Trophoblast cell (in vitro differentiated cells and primary cell): ENCODE measurements around the gene SPTLC1.
"Not testable (repeated sequence)": the region's sequence is repeated elsewhere in the genome, so short reads cannot be mapped to it uniquely, and the experiment has no call there.

Experiments used
- DNase-seq, 2 donors: peaks; one replicate each; pipeline ENCODE4 v3.0.0-alpha.2; 2016
- H2AFZ ChIP-seq: 2 replicates; pipeline ENCODE4 v1.6.1; 2013; ENCODE audit warnings: low read length, moderate library complexity, mild to moderate bottlenecking; ENCODE audit not compliant: insufficient read depth, poor library complexity
- H2AK5ac ChIP-seq: 2 replicates; pipeline ENCODE4 v1.6.1; 2013; ENCODE audit warnings: mild to moderate bottlenecking, low read length
- H2BK120ac ChIP-seq: 2 replicates; pipeline ENCODE4 v1.6.1; 2013; ENCODE audit warnings: low read length, mild to moderate bottlenecking, moderate library complexity; ENCODE audit not compliant: insufficient read depth, poor library complexity
- H2BK12ac ChIP-seq: 2 replicates; pipeline ENCODE4 v1.6.1; 2013; ENCODE audit warnings: mild to moderate bottlenecking, low read length, moderate library complexity
- H2BK5ac ChIP-seq: 2 replicates; pipeline ENCODE4 v1.6.1; 2013; ENCODE audit warnings: low read length, low read depth, moderate library complexity, mild to moderate bottlenecking; ENCODE audit not compliant: poor library complexity
- H3K14ac ChIP-seq: 2 replicates; pipeline ENCODE4 v1.6.1; 2013; ENCODE audit warnings: mild to moderate bottlenecking, low read length
- H3K18ac ChIP-seq: 2 replicates; pipeline ENCODE4 v1.6.1; 2013; ENCODE audit warnings: mild to moderate bottlenecking, low read length
- H3K23ac ChIP-seq: 2 replicates; pipeline ENCODE4 v1.6.1; 2013; ENCODE audit warnings: low read length
- H3K27ac ChIP-seq: 2 replicates; pipeline ENCODE4 v1.5.1; 2013; ENCODE audit warnings: low read depth, mild to moderate bottlenecking, inconsistent platforms, low read length, moderate library complexity
- H3K27me3 ChIP-seq: 2 replicates; pipeline ENCODE4 v1.6.1; 2013; ENCODE audit warnings: inconsistent platforms, mild to moderate bottlenecking, low read length, moderate library complexity; ENCODE audit not compliant: insufficient read depth
- H3K36me3 ChIP-seq, 2 experiments: 1 replicate in 1 of 2; 2 replicates in 1 of 2; pipeline ENCODE4 v1.6.1; 2013; ENCODE audit warnings: low read length in 2 of 2, mild to moderate bottlenecking in 2 of 2, moderate library complexity in 1 of 2; ENCODE audit not compliant: insufficient read depth in 2 of 2, control insufficient read depth in 1 of 2
- H3K4ac ChIP-seq: 2 replicates; pipeline ENCODE4 v1.6.1; 2013; ENCODE audit warnings: low read depth, mild to moderate bottlenecking, low read length, moderate library complexity
- H3K4me1 ChIP-seq, 2 experiments: 1 replicate in 1 of 2; 2 replicates in 1 of 2; pipeline ENCODE4 v1.6.1; 2013; ENCODE audit warnings: low read length in 2 of 2, mild to moderate bottlenecking in 2 of 2, moderate library complexity in 1 of 2; ENCODE audit not compliant: insufficient read depth in 2 of 2, control insufficient read depth in 1 of 2
- H3K4me2 ChIP-seq: 2 replicates; pipeline ENCODE4 v1.6.1; 2013; ENCODE audit warnings: inconsistent platforms, mild to moderate bottlenecking, low read length, moderate library complexity
- H3K4me3 ChIP-seq: 2 replicates; pipeline ENCODE4 v1.5.1; 2013; ENCODE audit warnings: mild to moderate bottlenecking, low read depth, low read length, inconsistent platforms
- H3K79me1 ChIP-seq: one replicate; pipeline ENCODE4 v1.6.1; 2013; ENCODE audit warnings: low read length
- H3K79me2 ChIP-seq: 2 replicates; pipeline ENCODE4 v1.6.1; 2013; ENCODE audit warnings: low read length, mild to moderate bottlenecking; ENCODE audit not compliant: control insufficient read depth, insufficient read depth, poor library complexity
- H3K9ac ChIP-seq: 2 replicates; pipeline ENCODE4 v1.6.1; 2013; ENCODE audit warnings: mild to moderate bottlenecking, low read length
- H3K9me3 ChIP-seq: 2 replicates; pipeline ENCODE4 v1.6.1; 2013; ENCODE audit warnings: low read depth, mild to moderate bottlenecking, control low read depth, inconsistent platforms, low read length; ENCODE audit not compliant: insufficient read depth
- H4K12ac ChIP-seq: 2 replicates; pipeline ENCODE4 v1.6.1; 2013; ENCODE audit warnings: low read depth, mild to moderate bottlenecking, low read length, moderate library complexity
- H4K8ac ChIP-seq: 2 replicates; pipeline ENCODE4 v1.6.1; 2013; ENCODE audit warnings: low read depth, mild to moderate bottlenecking, low read length, moderate library complexity
- H4K91ac ChIP-seq: one replicate; pipeline ENCODE4 v1.6.1; 2013; ENCODE audit warnings: low read depth, mild to moderate bottlenecking, low read length, moderate library complexity
- WGBS: extraction: QIAGEN DNeasy Blood & Tissue Kit; methylation state at CpG from one replicate; pipeline ENCODE4 v1.1.7; 2013; ENCODE audit warnings: missing lambda C conversion rate; ENCODE audit not compliant: insufficient read length, insufficient coverage; ENCODE audit errors: extremely low coverage; 5-methylcytosine and 5-hydroxymethylcytosine counted together

Gene SPTLC1

DNA sequence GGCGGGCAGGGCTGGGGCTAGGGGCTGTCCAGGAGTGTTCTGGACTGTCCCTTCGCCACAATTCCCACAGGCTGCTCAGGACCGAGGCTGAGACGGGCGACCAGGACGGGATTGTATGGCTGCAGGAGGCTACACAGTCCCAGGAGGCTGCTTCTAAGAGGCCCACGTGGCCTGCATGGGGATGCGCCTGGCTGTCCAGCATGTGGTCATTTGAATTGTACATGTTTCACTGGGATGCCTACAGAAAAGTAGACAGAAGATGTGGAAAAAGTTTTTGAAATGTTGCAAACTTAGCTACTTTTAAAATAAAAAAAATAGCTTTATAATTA is 32.6 kb upstream of the SPTLC1 start:
- H3K18ac ChIP-seq: peak overlapping the region; percentile 98

DNA sequence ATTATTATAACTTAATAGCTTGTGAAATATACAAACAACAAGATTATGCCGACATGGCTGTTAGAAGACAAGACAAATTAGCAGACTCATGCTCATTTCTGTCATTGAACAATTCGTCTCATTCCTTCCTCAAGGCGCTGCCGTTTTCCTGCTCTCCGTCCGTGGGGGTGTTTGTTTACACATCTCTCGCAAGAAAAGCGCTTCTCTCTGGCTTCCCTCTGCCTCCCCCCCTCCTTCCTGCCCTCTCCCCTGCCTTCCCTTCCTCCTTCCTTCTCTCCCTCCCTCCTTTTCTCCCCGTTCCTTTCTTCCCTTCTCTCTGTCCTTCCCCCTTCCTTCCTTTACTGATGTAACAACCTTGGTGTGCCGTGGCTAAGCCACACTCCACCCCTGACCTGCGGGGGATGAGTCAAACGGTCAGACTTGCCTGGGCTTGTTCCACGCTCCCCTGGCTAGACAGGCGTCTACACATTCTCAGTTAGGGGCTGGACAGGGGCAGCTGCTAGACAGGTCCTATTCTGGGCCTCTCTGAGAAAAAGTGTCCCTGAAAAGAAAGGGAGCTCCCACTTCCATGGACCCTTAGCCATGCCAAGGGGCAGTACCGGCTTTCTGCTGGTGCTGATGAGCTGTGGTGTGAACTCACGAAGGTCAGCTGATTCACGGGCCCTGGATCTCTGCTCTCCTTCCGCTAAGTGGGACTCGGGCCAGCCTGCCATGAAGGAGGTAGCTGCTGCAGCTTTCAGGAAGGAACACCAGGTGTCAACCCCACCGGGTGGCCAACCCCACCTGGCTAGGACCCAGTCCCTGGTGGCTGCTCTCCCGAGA is 32.0 kb upstream of the SPTLC1 start:
- H2BK5ac ChIP-seq: peak overlapping the region; percentile 99
- peaks cover 7% of the 10 kb centered on the region for H3K79me2 ChIP-seq
- no peak overlapping the region for H3K23ac ChIP-seq
- no peaks in the 10 kb centered on the region for H3K9me3 ChIP-seq
- no peaks in the 10 kb centered on the region for H3K36me3 ChIP-seq
- peak overlapping the region; percentile 78 for H4K12ac ChIP-seq
- WGBS: no CpG with 5 or more reads among the region's 21 CpGs
- H3K4me3 ChIP-seq: no peak overlapping the region
- peak overlapping the region; percentile 50 for H2AFZ ChIP-seq
- H4K8ac ChIP-seq: peak overlapping the region; percentile 98
- peak overlapping the region; percentile 93 for H2BK12ac ChIP-seq
- no peaks in the 10 kb centered on the region for H3K27me3 ChIP-seq
- H2BK120ac ChIP-seq: peak overlapping the region; percentile 98
- peak overlapping the region; percentile 18 for H3K4me2 ChIP-seq
- peak; percentile 90 for DNase-seq
- peak overlapping the region; percentile 95 for H3K14ac ChIP-seq
- H3K4me1 ChIP-seq: peaks cover 17 to 19% of the 10 kb centered on the region in 2 experiments
- H3K9ac ChIP-seq: no peak overlapping the region
- H2AK5ac ChIP-seq: peak overlapping the region; percentile 96
- peaks cover 26% of the 10 kb centered on the region for H3K79me1 ChIP-seq
- peak overlapping the region; percentile 93 for H3K4ac ChIP-seq
- H3K18ac ChIP-seq: peak overlapping the region; percentile 98
- H4K91ac ChIP-seq: peak overlapping the region; percentile 99
- H3K27ac ChIP-seq: peak overlapping the region; percentile 98

More for the DNA sequence above, 32.6 kb upstream of the SPTLC1 start:
- Histone ChIP-seq H2AFZ (peak overlapping the region; percentile 50), H4K91ac (peak overlapping the region; percentile 99), H3K27me3 (no peaks in the 10 kb centered on the region), H3K4me1 (peaks cover 19 to 22% of the 10 kb centered on the region in 2 experiments), H3K9me3 (no peaks in the 10 kb centered on the region), H4K12ac (peak overlapping the region; percentile 78), H3K4me3 (no peak overlapping the region), H3K9ac (no peak overlapping the region), H3K79me1 (peaks cover 27% of the 10 kb centered on the region), H2BK5ac (peak overlapping the region; percentile 99), H3K23ac (no peak overlapping the region), H3K36me3 (no peaks in the 10 kb centered on the region), H4K8ac (peak overlapping the region; percentile 98), H2AK5ac (peak overlapping the region; percentile 96), H3K4ac (peak overlapping the region; percentile 93), H3K4me2 (no peak overlapping the region), H3K14ac (peak overlapping the region; percentile 95), H3K27ac (peak overlapping the region; percentile 98), H2BK12ac (peak overlapping the region; percentile 93), H2BK120ac (peak overlapping the region; percentile 98), H3K79me2 (peaks cover 8% of the 10 kb centered on the region)
- WGBS: no CpG with 5 or more reads among the region's 8 CpGs
- DNase-seq: no peak

DNA sequence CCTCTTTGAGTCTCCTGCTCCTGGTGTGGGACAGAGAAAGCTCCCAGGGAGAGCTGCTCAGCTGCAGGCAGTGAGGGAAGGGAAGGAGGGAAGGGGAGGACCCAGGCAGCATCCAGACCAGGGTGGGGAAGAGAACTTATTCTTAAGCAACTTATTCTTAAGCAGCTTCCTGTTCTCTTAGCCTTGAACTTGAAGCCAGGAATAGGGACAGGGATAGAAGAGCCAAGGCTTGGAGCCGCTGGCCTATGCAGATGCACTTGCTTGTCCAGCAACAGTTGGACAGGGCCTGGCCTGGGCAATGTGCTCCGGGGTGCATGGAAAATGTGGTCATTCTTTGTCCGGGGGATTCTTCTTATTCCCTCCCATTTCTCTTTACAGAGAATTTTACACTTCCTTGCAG is 31.4 kb upstream of the SPTLC1 start:
- H3K36me3 ChIP-seq: no peaks in the 10 kb centered on the region
- no peaks in the 10 kb centered on the region for H3K9me3 ChIP-seq
- peaks cover 15 to 17% of the 10 kb centered on the region in 2 experiments for H3K4me1 ChIP-seq
- no peak overlapping the region for H3K23ac ChIP-seq
- no peak overlapping the region for H2AFZ ChIP-seq
- no peak overlapping the region for H3K4me2 ChIP-seq
- H2BK5ac ChIP-seq: peak overlapping the region; percentile 70
- peak overlapping the region; percentile 28 for H2BK120ac ChIP-seq
- no peak overlapping the region for H3K9ac ChIP-seq
- no peak overlapping the region for H3K4ac ChIP-seq
- WGBS: no CpG with 5 or more reads among the region's 3 CpGs
- H2BK12ac ChIP-seq: peak overlapping the region; percentile 81
- H2AK5ac ChIP-seq: peak overlapping the region; percentile 44
- peak overlapping the region; percentile 76 for H3K14ac ChIP-seq
- H3K27ac ChIP-seq: peak overlapping the region; percentile 98
- no peak for DNase-seq
- H3K18ac ChIP-seq: peak overlapping the region; percentile 52
- no peaks in the 10 kb centered on the region for H3K27me3 ChIP-seq
- peak overlapping the region; percentile 94 for H4K91ac ChIP-seq
- no peak overlapping the region for H3K4me3 ChIP-seq
- H3K79me2 ChIP-seq: peaks cover 10% of the 10 kb centered on the region
- peak overlapping the region; percentile 46 for H4K12ac ChIP-seq
- peaks cover 28% of the 10 kb centered on the region for H3K79me1 ChIP-seq
- H4K8ac ChIP-seq: peak overlapping the region; percentile 67

DNA sequence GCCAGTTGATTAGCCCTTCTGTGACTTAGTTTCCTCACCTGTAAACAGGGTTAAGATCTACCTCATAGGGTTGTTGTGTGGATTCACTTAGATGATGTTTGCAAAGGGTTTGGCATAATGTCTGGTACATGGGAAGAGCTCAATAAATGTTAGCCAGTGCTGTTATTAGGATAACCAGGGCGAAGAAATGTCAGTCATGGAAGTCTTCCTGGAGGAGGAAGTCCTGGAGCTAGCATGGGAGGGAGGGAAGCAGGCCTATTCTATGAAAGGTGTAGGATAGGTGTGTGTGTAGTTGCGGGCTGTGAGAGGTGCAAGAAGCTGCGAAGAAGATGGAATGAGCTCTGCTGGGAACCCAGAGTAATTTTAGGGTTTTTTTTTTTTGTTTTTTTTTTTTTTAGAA is 30.6 kb upstream of the SPTLC1 start:
- H3K9ac ChIP-seq, H3K14ac ChIP-seq, H3K36me3 ChIP-seq, H2BK12ac ChIP-seq, H2AFZ ChIP-seq, DNase-seq, H3K23ac ChIP-seq, H3K4ac ChIP-seq, H2BK5ac ChIP-seq, H3K18ac ChIP-seq, H3K4me2 ChIP-seq, H4K91ac ChIP-seq, H4K8ac ChIP-seq, H4K12ac ChIP-seq, H2AK5ac ChIP-seq, H3K27me3 ChIP-seq, H3K9me3 ChIP-seq, H3K4me3 ChIP-seq, H3K27ac ChIP-seq: not testable (repeated sequence)
- WGBS: no CpG with 5 or more reads among the region's 3 CpGs
- peak overlapping the region; percentile 70 for H2BK120ac ChIP-seq
- peaks cover 14% of the 10 kb centered on the region for H3K79me2 ChIP-seq
- peaks cover 32% of the 10 kb centered on the region for H3K79me1 ChIP-seq
- peaks cover 16 to 18% of the 10 kb centered on the region in 2 experiments for H3K4me1 ChIP-seq
